HG02678 (cell line): Measurements from ENCODE around the gene LRTM1.

Experiments
- ATAC-seq: cut with Tn5 transposase; IDR thresholded peaks from one replicate; pipeline ENCODE4 v1.9.1; 2021; ENCODE audit warnings: mild to moderate bottlenecking, moderate library complexity; ENCODE audit not compliant: unreplicated experiment

LRTM1 gene

DNA sequence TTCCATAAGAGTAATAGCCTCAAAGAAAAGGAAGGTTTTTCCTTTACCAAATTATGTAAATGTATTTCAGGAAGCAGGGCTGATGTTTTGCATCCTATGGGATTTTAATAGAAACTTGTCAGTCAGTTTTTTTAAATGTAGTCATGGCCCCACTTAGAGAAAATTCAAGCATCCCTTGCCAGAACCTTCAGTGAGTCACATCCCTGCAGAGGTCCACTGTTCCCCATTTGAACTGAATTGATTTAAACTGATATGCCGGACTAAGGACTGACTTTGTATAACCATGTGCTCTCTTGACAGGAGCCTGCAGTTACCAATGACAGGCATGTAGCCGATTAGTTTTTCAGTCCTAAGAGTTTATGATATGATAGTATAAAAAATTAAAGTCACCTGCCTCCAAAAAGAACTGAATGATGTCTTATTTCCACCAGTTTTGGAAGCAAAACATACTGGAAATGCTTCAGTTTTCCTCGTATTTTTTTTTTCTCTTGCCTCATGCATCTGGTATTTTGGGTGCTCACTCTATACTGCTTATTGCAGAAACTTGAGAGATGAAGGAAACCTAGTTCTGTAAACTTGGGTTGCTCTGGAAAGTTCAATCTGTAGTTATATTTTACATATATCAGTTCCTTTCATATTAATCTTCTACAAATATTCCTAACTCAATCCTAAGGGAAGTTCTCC is 30.7 kb downstream of the LRTM1 start:
- ATAC-seq: no peak

DNA sequence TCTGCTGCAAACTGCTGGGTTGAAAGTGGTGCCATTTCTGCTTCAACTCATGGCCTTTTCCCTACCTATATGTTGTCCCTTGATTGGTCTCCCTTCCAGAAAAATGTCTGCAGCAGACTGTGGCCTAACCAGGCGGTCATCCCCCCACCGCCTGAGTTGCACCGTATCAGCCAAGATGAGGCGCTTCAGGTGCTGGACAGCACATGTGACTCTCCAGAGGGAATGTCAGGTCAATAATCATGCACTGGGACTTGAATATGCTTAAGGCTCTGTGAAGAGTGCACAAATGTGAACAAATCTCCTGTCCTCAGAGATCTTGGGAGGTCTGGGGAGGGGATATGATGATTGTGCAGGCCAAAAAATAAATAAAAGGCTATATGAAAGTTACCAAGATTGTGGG is 32.2 kb downstream of the LRTM1 start:
- ATAC-seq: no peak

DNA sequence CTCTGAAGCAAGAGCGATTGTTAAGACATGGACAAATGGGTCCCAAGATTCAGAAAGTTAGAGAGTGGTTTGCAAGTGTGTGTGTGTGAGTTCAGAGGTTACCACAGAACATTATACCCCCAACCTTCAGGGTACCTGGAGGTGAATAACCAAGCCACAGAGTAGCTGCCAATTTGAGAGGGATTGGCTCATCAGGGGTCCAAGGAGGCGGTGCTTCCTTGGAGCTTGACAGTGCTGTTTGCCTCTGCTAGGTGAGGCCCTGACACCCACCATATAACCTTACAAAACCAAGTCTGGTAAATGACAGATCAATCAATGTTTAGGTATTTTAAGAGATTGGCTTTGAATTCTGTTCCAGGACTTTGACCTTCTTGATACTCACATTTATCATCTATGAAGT is 35.7 kb downstream of the LRTM1 start:
- ATAC-seq: no peak

DNA sequence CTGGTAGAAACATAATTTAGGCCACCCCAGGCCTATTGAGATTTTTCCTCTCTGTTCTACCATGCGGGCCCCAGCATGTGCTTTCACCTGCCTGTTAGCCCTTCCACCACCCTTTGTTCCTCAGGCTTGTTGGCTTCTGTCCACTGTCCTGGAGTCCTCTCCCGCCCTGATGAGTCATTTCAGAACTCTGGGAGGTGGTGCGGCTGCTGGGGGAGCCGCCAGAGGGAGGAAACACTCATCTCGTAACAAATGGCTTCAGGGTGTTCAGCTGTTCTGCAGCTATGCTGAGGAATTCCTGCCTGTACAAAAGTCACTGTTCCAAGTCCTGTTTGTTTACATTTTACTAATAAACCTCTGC is 36.3 kb downstream of the LRTM1 start:
- ATAC-seq: no peak

DNA sequence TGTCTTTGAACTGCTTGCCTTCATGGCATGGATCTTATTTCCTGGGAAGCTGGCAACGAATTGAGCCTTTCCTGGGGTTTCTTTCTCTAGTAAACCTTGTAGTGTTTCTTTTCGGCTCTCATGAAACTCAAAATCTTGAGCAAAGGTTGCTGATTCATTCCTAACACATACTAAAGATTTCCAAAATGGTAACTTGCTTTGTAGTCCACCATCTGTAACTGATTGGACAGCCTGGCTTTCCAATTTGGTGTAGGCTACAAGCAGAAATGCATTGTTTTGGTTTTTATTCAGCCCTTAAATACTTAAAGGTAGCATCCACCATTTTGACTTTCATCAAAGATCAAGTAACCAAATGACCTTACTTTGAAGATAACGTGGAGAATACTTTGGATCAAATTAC is 38.1 kb downstream of the LRTM1 start:
- ATAC-seq: no peak

DNA sequence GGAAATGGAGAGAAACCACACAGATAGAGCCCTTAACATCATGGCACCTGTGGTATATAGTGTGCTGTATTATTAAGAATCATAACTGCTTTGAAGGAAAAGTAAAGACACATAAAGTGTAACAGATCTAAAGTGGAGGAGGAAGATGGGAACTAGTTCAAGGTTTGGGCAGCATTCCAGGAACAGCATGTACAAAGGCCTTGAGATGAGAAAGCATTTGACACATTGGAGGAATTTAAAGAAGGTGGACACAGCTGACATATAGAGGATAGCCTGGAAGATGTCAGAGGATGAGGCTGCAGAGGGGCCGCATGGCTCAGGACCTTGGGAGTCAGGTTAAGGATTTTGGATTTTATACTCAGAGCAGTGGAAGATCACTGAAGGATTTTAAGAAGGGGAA is 39.0 kb downstream of the LRTM1 start:
- no peak for ATAC-seq

DNA sequence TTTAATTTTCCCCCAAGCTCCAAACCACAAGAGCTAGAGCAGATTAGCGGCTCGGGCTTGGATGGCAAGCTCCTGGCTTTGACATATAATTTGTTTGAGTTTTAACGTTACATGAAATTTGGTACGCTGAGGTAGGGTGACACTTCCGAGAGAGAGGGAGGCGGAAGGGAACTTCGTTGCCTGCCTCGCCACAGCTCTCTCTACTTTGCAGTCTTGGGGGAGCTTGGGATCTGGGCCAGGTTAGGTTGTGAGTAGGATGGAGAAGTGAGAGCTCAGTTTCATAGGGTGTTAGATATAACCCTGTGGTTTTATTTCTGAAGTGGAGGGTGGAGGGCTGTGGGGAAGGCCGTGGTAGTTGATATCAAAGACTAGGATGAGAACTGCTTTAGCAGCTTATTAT is 39.7 kb downstream of the LRTM1 start:
- no peak for ATAC-seq

DNA sequence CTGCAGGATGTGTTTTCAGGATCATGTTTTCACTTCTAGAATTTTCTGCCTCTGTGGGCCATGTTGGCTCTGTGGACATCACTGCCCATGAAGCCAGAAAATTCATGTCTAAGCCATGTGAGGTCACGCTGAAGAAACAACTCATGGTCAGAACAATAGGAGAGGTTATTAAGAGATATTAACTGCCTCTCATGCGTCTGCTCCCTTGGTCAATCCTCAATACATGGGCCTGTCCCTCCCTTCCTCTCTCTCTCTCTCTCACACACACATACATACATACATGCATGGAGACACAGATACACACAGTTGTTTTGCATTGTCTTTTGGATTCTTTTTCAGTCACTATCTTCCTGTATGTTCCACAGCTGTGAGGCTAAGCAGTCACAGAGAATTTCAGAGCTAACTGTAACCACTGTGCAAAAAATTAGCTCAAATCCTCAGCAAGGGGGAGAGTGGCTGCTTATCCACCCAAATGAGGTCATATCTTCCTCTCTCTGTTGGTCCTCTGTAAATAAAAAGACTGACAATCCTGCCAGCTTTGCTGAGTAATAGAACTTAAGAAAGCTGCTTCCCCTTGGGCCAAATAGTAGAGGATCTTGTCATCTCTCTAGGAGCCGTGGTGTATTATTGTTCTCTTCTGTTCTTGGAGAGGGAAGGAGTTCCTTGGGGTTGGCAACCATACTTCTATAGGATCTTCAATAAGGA is 45.6 kb downstream of the LRTM1 start:
- no peak for ATAC-seq

DNA sequence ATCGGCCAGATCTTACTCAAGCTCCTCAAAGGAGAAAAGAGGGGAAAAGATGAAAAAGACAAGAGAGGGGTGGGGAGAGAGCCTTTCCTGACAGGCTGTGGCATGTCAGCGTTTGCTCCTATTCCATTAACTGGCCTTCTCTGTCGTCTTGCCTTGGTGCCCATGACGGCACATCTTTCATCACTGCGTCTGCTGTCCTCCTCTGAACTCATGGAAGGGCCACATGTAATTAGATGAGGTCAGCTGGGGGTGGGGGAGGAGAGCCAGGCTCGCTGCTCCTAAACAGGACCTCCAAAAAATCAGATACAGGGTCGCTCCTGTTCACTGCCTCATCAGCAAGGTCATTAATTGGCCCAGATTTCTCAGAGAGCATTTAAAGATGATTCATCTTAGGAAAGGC is 49.7 kb downstream of the LRTM1 start:
- ATAC-seq: no peak

DNA sequence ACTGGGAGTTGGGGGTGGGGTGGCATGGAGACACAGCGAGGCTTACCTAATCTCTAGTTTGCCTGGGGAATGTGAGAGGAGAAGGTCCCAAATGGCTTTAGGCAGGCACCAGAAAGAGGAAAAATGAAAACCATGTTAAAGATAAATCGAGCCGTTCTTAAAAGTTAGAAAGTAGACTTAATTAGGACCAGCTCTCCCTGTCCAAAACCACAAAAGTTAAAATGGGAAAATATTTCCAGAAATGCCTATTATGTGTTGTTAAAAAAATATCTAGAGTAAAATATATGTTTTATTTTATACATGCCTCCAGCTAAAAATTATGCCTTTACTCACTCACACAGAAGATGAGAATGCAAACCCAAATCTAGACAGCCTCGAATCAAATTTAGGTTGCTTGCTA is 50.1 kb downstream of the LRTM1 start:
- no peak for ATAC-seq

DNA sequence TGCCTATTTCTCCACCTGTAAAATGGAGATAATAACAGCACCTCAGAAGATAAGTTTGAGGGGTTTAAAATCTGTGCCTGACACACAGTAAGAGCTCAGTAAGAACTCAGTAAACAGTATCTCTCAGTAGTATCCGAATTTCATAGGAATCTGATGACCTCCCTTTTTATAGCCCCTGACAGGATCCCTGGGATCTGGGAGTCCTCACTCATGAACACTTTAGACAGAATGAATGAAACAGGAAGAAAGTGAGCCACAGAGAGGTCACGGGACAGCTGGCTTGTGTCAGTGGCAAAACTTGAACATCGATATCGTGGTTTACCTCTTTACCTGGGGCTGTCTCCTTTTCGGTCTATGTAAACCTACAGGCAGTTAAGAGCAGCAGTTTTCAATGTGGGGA is 51.2 kb downstream of the LRTM1 start:
- ATAC-seq: no peak

DNA sequence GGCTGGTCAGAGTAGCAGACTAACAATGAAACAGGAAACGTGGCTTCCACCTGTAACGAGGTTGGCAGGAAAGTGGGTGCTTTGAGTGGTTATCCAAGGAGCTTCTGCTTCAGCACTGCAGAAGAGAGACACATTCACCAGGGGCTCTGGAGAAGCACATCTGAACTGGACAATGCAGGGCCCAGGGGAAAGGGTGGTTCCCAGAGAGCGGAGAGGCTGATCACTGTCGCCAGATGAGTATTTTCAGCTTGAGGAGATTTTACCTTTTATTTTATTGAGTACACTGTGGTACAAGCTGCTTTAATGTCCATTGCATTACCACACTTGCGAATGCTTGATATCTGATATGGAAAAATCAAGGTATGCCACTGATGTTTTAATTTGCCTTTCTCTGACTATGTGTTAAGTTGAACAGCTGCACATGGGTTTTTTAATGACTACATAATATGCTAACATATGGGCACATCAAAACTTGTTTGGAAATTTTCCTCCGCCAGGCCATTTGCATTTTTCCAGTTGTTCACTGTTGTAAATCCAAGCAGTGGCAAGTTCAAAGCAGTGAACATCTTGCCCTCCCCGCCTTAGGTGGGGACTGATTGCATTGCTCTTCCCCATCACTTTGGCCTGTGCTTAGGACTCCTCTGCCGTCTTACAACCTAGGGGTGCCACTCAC is 52.1 kb downstream of the LRTM1 start:
- no peak for ATAC-seq

DNA sequence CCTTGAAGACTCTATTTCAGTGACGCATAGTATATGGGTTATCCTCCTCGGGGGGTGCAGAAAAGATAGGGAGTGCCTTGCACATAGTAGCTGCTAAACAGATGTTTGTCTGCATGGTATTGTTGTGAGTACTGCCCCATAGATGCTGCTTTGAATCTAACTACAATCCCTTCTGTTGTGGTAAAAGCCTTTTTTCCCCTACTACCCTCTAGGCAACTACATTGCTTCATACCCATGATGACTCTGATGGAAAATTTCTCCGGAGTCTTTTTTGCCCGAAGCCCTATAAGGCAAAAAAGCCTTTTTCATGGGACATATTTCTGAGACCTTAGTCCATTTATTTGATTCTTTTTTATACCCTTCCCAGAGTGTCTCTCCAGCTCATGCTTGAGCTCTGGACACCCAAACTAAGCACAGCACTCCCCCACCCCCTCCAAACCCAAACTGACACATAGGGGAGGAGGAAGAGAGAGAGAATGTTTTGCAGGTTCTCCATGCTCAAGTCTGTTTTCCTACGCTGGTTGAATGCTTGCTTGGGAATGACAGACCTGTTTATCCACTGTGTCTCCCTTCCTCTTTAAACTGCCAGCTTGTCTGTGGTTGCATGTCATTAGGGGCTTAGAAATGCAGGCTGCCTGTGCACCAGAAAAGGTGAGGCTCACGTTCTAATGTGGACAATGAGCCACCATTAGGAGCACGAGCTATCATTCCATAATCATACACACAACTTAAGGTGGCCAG is 52.9 kb downstream of the LRTM1 start:
- ATAC-seq: no peak

DNA sequence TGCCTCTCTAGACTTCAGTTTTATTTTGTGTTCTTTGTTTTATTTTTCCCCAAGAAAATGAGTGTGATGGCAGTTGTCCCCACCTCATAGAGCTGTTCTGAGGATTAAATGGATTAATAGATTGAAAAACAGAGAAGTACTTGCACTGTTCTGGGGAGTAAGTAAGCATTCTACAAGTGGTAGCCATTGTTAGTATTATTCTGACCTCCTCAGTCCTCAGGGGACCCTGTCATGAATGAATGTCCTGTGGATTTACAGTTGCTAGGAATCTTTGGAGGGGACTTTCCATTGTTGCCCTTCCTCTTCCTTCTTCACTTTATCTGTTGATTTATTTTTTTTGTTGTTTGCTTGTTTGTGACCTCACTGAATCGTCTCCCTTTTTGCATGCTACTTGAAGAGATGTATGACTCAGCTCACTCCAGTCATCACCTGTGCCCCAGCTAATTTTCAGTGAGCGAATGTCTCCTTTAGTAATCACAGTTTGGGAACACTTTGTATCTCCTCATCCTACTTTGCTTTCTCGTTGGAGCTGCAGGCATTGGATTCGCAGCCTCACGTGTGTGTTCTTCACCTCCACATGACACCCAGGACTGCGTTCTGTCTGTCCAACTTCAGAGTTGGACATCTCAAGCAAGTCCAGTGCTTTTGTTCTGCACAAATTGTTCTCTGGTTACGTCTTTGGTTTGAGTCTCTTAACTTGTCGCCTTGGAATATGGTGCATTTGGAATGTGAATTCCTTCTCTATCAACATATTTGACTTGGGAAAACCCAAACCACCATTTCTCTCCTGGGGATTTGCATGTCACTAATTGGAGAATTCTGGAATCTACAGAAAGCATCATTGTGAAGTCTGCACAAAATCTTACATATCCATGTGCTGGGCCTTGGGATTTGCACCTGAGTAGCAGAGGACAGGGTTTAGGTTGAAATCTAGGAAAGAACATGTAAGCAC is 54.5 kb downstream of the LRTM1 start:
- ATAC-seq: no peak

DNA sequence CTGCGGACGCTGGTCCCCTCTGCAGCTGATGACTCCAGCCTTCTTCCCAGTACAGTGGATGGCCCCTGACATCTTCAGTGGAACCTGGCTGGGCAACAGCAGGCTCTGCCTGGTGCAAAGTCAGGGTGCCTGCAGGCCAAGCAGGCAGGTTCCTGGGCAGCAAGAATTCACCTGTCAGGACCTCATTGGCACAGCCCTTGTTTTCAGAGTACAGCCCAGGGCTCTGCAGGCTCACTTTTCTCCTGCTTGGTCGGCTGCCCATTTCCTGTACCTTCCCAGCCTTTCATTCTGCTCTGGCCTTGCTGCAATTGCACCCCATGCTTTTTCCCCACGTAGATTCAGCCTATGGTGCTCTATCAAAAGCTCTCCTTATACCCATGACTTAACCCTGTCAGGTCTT is 56.0 kb downstream of the LRTM1 start:
- no peak for ATAC-seq

DNA sequence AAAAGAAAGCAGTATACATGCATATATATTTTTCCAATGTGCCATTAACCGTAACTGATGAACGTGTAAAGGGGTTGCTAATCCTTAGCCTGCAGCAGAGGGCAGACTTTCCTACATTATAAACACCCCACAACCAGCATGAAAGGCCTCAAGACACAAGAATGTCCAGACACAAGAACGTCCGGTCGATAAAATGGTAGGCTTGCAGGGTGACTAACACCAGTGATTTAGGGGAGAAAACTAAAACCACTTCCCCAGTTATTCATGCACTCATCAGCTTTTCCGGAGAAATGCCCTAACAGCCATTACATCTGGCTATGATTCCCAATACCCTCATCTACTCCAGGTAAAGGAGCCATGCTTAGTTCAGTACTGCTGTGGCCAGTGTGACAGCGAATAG is 57.4 kb downstream of the LRTM1 start:
- ATAC-seq: no peak
